GM12878 (cell line): ENCODE measurements around the gene CBFA2T3. TPM values are rescaled to one million over a fixed set of nuclear protein-coding genes. Genes with fewer than 3 reads are reported as not detected.

Source experiments
- ATAC-seq: fragments of 200-7000 bp; cut with Tn5 transposase; 3 replicates; pipeline ENCODE4 v1.9.1; 2020; ENCODE audit warnings: mild to moderate bottlenecking, moderate library complexity
- BruUV-seq: library from RNA; stranded (reverse); fragments of 400-500 nt; replicated peaks from 2 replicates; lab custom pipeline; 2021; lab: Mats Ljungman, UMichigan
- CTCF ChIA-PET: fragments of 300-600 bp; sonication (Branson Sonifier 250); formaldehyde crosslinking; extraction: SDS; loops from one replicate; lab custom pipeline; 2021; ENCODE audit warnings: inconsistent platforms; lab: Yijun Ruan, JAX
- POLR2A ChIA-PET: fragments of 350-600 bp; formaldehyde crosslinking; extraction: SDS; loops from one replicate; lab custom pipeline; 2021; ENCODE audit warnings: inconsistent platforms; lab: Charles Lee
- RAD21 ChIA-PET: fragments of 300-600 bp; sonication (Branson Sonifier 250); formaldehyde crosslinking; loops from one replicate; lab custom pipeline; 2023; ENCODE audit warnings: antibody characterized with exemption; ENCODE audit not compliant: unreplicated experiment; lab: Charles Lee
- SMC1A ChIA-PET: fragments of 300-600 bp; sonication (Branson Sonifier 250); formaldehyde crosslinking; loops from one replicate; lab custom pipeline; 2023; ENCODE audit not compliant: unreplicated experiment, uncharacterized antibody; lab: Charles Lee
- DNase-seq: peaks from one replicate; pipeline ENCODE4 v3.0.0-alpha.2; 2011; ENCODE audit warnings: low read depth, low spot score
- FAIRE-seq: peaks from 3 replicates; lab custom pipeline; 2011; peaks lifted over from hg19 to GRCh38; lab: Jason Lieb, UNC
- H2AFZ ChIP-seq: 2 replicates; pipeline ENCODE4 v1.6.0; 2011; ENCODE audit warnings: low read depth, low read length, control low read depth; ENCODE audit not compliant: control insufficient read depth
- H3K27ac ChIP-seq: 2 replicates; pipeline ENCODE4 v1.5.1; 2011; ENCODE audit warnings: control low read depth; ENCODE audit not compliant: control insufficient read depth, insufficient read depth
- H3K27me3 ChIP-seq, 2 experiments: replicated peaks in 1 of 2; 2 replicates each; pipeline versions ENCODE4 v1.6.0 to v1.6.1; 2011; ENCODE audit warnings: low read length in 1 of 2; ENCODE audit not compliant: control insufficient read depth in 2 of 2, insufficient read depth in 2 of 2
- H3K36me3 ChIP-seq, 2 experiments: 2 replicates each; pipeline ENCODE4 v1.5.1; 2011; ENCODE audit warnings: low read length in 1 of 2; ENCODE audit not compliant: control insufficient read depth in 2 of 2, insufficient read depth in 2 of 2
- H3K4me1 ChIP-seq: 2 replicates; pipeline ENCODE4 v1.6.1; 2011; ENCODE audit warnings: mild to moderate bottlenecking, low read length, moderate library complexity, mixed read lengths; ENCODE audit not compliant: control insufficient read depth, insufficient read depth
- H3K4me2 ChIP-seq: 2 replicates; pipeline ENCODE4 v1.6.0; 2011; ENCODE audit warnings: control low read depth; ENCODE audit not compliant: control insufficient read depth, insufficient read depth
- H3K4me3 ChIP-seq: fragments of 200-600 bp; sonication (generic); 2 replicates; pipeline ENCODE4 v1.5.1; 2016
- H3K79me2 ChIP-seq: 2 replicates; pipeline ENCODE4 v1.6.0; 2011; ENCODE audit warnings: low read length; ENCODE audit not compliant: control insufficient read depth, insufficient read depth
- H3K9ac ChIP-seq: 2 replicates; pipeline ENCODE4 v1.8.0; 2011; ENCODE audit warnings: low read length, control low read depth, mixed read lengths; ENCODE audit not compliant: control insufficient read depth, insufficient read depth
- H3K9me3 ChIP-seq: replicated peaks from 3 replicates; pipeline ENCODE4 v1.5.1; 2011; ENCODE audit warnings: mild to moderate bottlenecking, low read length; ENCODE audit not compliant: control insufficient read depth, insufficient read depth
- H4K20me1 ChIP-seq: 2 replicates; pipeline ENCODE4 v1.6.0; 2011; ENCODE audit not compliant: control insufficient read depth, insufficient read depth
- ATF3 ChIP-seq: IDR thresholded peaks from 2 replicates; pipeline ENCODE4 v1.6.1; 2011; ENCODE audit warnings: low read depth, mild to moderate bottlenecking, low read length, moderate library complexity, borderline replicate concordance; ENCODE audit errors: extremely low read depth
- BHLHE40 ChIP-seq, 2 experiments: fragments of 450-650 bp in 1 of 2; IDR thresholded peaks; 2 replicates each; pipeline ENCODE4 v1.6.1; 2011 to 2017; ENCODE audit warnings: low read depth in 2 of 2, borderline replicate concordance in 1 of 2, improper control_type of control experiment in 1 of 2, low read length in 1 of 2, mild to moderate bottlenecking in 1 of 2
- CTCF ChIP-seq, 3 experiments: IDR thresholded peaks in 2 of 3; conservative IDR thresholded peaks in 1 of 3; 2 replicates each; pipeline ENCODE4 v1.5.1; 2011; ENCODE audit warnings: low read depth in 3 of 3, low read length in 3 of 3, mild to moderate bottlenecking in 3 of 3, control low read depth in 2 of 3, moderate library complexity in 2 of 3, inconsistent platforms in 1 of 3, mixed read lengths in 1 of 3; ENCODE audit not compliant: control insufficient read depth in 2 of 3, insufficient read depth in 1 of 3; ENCODE audit errors: extremely low read depth in 1 of 3
- EED ChIP-seq: sonication (generic); IDR thresholded peaks from 2 replicates; pipeline ENCODE4 v1.6.1; 2016; ENCODE audit warnings: antibody characterized with exemption, low read depth
- IKZF1 ChIP-seq: fragments of 450-650 bp; conservative IDR thresholded peaks from 2 replicates; pipeline ENCODE4 v1.6.1; 2017; ENCODE audit warnings: antibody characterized with exemption, mild to moderate bottlenecking
- MEF2B ChIP-seq: fragments of 450-650 bp; IDR thresholded peaks from 2 replicates; pipeline ENCODE4 v1.6.1; 2018; ENCODE audit warnings: mild to moderate bottlenecking, moderate library complexity; ENCODE audit not compliant: partially characterized antibody, poor library complexity, severe bottlenecking
- NBN ChIP-seq: fragments of 450-650 bp; IDR thresholded peaks from 2 replicates; pipeline ENCODE4 v1.6.1; 2016
- NR2C1 ChIP-seq: fragments of 450-650 bp; IDR thresholded peaks from 2 replicates; pipeline ENCODE4 v1.6.1; 2017; ENCODE audit warnings: antibody characterized with exemption, mild to moderate bottlenecking, moderate library complexity
- NRF1 ChIP-seq: conservative IDR thresholded peaks from 2 replicates; pipeline ENCODE4 v1.6.1; 2011; ENCODE audit warnings: mild to moderate bottlenecking, low read depth, low read length, improper control_type of control experiment
- POLR2A ChIP-seq: IDR thresholded peaks from 2 replicates; pipeline ENCODE4 v1.6.1; 2011; ENCODE audit warnings: low read depth, mild to moderate bottlenecking, low read length
- RAD21 ChIP-seq: IDR thresholded peaks from 2 replicates; pipeline ENCODE4 v1.6.1; 2011; ENCODE audit warnings: mild to moderate bottlenecking, low read depth, low read length, moderate library complexity; ENCODE audit not compliant: insufficient read depth
- SMAD1 ChIP-seq: fragments of 450-650 bp; IDR thresholded peaks from 2 replicates; pipeline ENCODE4 v1.6.1; 2018; ENCODE audit warnings: mild to moderate bottlenecking, low read depth; ENCODE audit not compliant: partially characterized antibody
- SMC3 ChIP-seq: IDR thresholded peaks from 2 replicates; pipeline ENCODE4 v1.6.1; 2011; ENCODE audit warnings: low read length, improper control_type of control experiment, borderline replicate concordance
- WGBS: methylation state at CpG from one replicate; pipeline ENCODE4 v1.1.6; 2016; ENCODE audit warnings: low lambda C conversion rate; ENCODE audit not compliant: insufficient replicate concordance, insufficient coverage; ENCODE audit errors: missing lambda C conversion rate; 5-methylcytosine and 5-hydroxymethylcytosine counted together
- in situ Hi-C: fragments of 300-500 bp; cut with MboI; formaldehyde crosslinking; loops from 9 replicates; pipeline ENCODE4 v1.14.3; 2018; ENCODE audit warnings: mixed read lengths
- intact Hi-C: fragments of 100-400 bp; cut with micrococcal nuclease; formaldehyde crosslinking; loops from one replicate; pipeline ENCODE4 v1.14.2; 2022; ENCODE audit not compliant: unreplicated experiment
- polyA plus RNA-seq, 11 experiments: library from polyadenylated mRNA; depleted of rRNA in 4 of 11; unstranded in 6 of 11; stranded (reverse) in 5 of 11; fragments of >200 nt; fragmentation: Nextera tagmentation in 4 of 11; fragmentation: Illumina TruSeq in 1 of 11; extraction: Ambion mirVana in 4 of 11; extraction: Trizol in 1 of 11; gene quantifications; 1 replicate in 1 of 11; 2 replicates in 10 of 11; pipeline versions ENCODE4 v1.2.1 to v1.2.3, GENCODE V29; 2011 to 2016; ENCODE audit warnings: inconsistent platforms in 2 of 11, missing spikeins in 2 of 11, low read depth in 1 of 11
- total RNA-seq, 4 experiments: library from RNA; depleted of rRNA in 3 of 4; stranded (reverse); fragments of >200 nt in 3 of 4; fragmentation: Illumina TruSeq in 1 of 4; extraction: Trizol in 1 of 4; gene quantifications; 2 replicates each; pipeline versions ENCODE4 v1.2.1 to v1.2.3, GENCODE V29; 2013 to 2021

Gene CBFA2T3
- total and polyA plus RNA-seq, 10 of the 15 experiments (the other 5 are each of a cell fraction or from before 2014, with no cell fraction given), result 0.69 to 42.6 (median 4.5) TPM

DNA sequence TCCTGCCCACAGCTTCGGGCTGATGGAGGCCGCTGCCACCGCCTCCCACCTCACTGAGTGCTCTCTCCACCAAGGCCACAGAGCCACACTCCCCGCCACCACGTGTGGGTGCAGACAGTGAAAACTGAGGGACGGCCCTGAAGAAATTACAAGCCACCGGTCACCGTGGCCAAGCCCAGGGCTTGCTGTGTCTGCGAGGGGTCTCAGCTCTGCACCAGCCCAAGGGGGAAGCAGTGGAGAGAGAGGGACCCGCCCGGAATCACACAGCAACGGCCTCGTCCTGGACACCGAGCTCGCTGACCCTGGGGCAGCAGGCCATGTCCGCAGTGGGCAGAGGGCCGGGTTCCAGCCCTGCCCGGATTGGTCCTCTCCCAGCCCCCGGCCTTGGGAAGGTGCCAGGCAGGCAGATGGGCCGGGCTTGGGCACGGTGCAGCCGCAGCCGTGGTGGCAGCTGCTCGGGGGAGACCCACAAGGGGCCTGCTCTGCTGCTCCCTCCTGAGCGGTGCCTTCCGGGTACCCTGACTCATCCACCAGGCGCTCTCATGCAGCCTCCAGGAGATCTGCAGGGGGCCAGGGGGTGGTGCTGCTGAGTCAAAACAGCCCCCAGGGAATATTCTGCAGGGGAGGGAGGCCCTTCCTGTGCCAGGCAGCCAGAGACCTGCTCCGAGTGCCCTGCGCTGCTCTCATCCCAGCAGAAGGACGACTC lies 52.0 kb downstream of the CBFA2T3 start:
- RAD21 ChIA-PET, result no interaction called here
- SMC1A ChIA-PET, result no interaction called here
- H3K4me2 ChIP-seq, result no peak overlapping the region
- WGBS, result 58% methylated on average over 26 of the region's 30 CpGs
- DNase-seq (no peak), ATAC-seq (peak; percentile 93)
- H3K4me1 ChIP-seq, result peaks cover 20% of the 10 kb centered on the region
- in situ Hi-C loops, result no loop called here
- H3K9me3 ChIP-seq, result no peaks in the 10 kb centered on the region
- no TSS peak for BruUV-seq
- no peak overlapping the region for H3K9ac ChIP-seq
- no peak overlapping the region for H3K4me3 ChIP-seq
- CTCF ChIA-PET, result no interaction called here
- TF ChIP-seq CTCF (IDR thresholded peaks at IDR 0.05 in 2 of 3, conservative IDR thresholded peaks at IDR 0.05 in 1 of 3; ENCODE audit: control insufficient read depth in 2 of 3, extremely low read depth in 1 of 3, insufficient read depth in 1 of 3, low read depth in 3 of 3, low read length in 3 of 3), result peak; percentile 37 to 64 (median 59)
- TF ChIP-seq BHLHE40 (IDR thresholded peaks at IDR 0.05; ENCODE audit: borderline replicate concordance in 1 of 2, low read depth in 2 of 2, low read length in 1 of 2), result peak in 1 of 2 experiments; percentile 6; a peak in 1 of 4 replicates
- TF ChIP-seq ATF3, result no peak
- TF ChIP-seq IKZF1, result peak; percentile 26; the same call in 1 of the 2 replicates
- peak; percentile 30; the same call in 1 of the 2 replicates for TF ChIP-seq EED
- TF ChIP-seq POLR2A, result no peak
- no peak for TF ChIP-seq NR2C1
- no peak for TF ChIP-seq NBN
- TF ChIP-seq NRF1, result no peak
- TF ChIP-seq MEF2B, result peak; percentile 97
- TF ChIP-seq SMAD1, result no peak
- peak; percentile 50; the same call in 1 of the 2 replicates for TF ChIP-seq SMC3
- peak; percentile 46 for TF ChIP-seq RAD21
- TF ChIP-seq, all 136 proteins: peak for 7
- intact Hi-C loops, result loop anchor here (5.0 kb wide), 1 partner anchor 68 kb away; the partner anchor contains the start of genes GALNS and TRAPPC2L
- Histone ChIP-seq H4K20me1 (peaks cover 3% of the 10 kb centered on the region; the same call in 1 of the 2 replicates), H3K27me3 (no peaks in the 10 kb centered on the region), H3K27ac (no peak overlapping the region), H3K79me2 (peaks cover 3% of the 10 kb centered on the region), H2AFZ (no peak overlapping the region), H3K36me3 (peaks cover 0 to 2% of the 10 kb centered on the region in 2 experiments; a peak in 2 of 4 replicates)
- FAIRE-seq, result no peak
- POLR2A ChIA-PET, result no interaction called here
